ENCODE results near the gene RND3.

RND3 gene

DNA sequence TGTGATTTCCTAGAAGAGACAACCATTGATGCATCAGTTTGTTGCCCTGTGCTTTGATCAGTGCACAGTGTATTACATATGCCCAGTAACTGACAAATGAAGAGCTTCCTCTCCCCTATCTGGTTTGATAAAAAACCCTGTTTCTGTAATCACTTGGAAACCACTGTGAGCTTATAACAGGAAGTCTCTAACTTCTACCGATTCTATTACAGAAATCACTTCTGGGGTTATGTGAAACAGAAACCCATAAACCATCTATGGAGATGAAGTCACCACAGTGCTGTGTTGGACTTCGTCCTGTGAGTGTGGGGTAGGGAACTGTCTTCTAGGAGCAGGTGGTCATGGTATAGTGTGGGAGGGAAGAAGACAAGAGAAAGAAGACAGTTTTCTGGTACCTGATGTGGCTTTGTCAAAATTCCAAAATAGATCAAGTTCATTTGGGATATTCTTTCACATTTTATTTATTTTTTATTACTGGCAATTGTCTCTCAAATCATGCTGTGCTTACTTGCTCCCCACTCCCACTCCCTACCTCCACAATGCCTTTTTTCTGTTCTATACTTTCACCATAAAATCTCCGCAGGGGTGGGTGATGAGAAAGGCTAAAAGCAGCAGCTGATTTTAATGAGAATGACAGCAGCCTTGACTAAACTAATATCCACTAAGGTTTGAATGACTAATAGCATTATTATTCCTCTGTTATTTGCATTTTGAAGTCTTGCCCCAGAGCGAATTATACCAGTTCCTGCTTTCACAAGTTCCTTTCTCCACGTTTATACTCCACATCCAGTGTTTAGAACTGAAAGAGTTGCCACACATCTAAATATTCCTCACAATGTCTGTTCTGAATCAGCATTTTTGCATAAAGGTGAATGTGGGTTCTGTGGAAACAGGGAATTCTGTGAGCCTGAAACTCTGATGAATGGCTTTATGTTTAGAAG is 41.7 kb upstream of the RND3 start:
- H3K4me3 ChIP-seq (ENCODE audit: low read depth, low read length), result no peak overlapping the region
- TF ChIP-seq, protein P1, sequence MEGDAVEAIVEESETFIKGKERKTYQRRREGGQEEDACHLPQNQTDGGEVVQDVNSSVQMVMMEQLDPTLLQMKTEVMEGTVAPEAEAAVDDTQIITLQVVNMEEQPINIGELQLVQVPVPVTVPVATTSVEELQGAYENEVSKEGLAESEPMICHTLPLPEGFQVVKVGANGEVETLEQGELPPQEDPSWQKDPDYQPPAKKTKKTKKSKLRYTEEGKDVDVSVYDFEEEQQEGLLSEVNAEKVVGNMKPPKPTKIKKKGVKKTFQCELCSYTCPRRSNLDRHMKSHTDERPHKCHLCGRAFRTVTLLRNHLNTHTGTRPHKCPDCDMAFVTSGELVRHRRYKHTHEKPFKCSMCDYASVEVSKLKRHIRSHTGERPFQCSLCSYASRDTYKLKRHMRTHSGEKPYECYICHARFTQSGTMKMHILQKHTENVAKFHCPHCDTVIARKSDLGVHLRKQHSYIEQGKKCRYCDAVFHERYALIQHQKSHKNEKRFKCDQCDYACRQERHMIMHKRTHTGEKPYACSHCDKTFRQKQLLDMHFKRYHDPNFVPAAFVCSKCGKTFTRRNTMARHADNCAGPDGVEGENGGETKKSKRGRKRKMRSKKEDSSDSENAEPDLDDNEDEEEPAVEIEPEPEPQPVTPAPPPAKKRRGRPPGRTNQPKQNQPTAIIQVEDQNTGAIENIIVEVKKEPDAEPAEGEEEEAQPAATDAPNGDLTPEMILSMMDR (conservative IDR thresholded peaks at IDR 0.05; ENCODE audit: low read depth, low read length), result no peak
- DNase-seq (ENCODE audit: low read depth), result peak; percentile 88

DNA sequence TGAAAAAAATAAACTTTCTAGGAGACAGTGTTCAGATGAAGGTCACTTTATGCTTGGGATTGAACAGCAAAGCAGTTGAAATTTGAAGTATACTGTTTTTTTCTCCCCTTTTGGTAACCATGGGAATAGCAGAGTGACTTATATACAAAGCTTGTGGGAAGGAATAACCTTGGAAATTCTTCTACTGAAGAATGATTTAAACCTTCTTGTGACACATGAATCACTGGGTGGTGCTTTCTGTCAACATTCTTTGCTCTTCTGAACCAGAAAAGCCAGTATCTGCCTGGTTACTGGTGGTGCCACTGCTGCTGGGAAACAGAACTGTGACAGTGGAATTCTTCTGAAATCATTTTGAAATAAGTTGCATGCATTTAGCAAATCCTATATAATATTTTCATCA is 39.4 kb upstream of the RND3 start:
- TF ChIP-seq, protein P1 (conservative IDR thresholded peaks at IDR 0.05; ENCODE audit: low read depth, low read length), result no peak
- DNase-seq (ENCODE audit: low read depth), result peak; percentile 99
- no peak overlapping the region for H3K4me3 ChIP-seq (ENCODE audit: low read depth, low read length)

DNA sequence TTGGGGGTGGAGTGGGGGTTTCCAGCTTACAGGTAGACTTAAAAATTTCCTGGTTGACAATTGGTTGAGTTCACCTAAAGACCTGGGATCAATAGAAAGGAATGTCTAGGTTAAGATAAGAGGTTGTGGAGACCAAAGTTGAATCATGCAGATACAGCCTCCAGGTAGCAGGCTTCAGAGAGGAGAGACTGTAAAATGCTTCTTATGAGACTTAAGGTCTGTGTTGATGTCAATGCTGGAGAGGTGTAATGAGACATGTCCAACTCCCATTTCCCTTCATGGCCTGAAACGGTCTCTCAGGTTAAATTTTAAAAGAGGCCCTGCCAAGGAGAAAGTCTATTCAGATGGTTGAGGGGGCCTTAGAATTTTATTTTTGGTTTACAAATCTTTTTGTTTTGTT is 38.5 kb upstream of the RND3 start:
- no peak overlapping the region for H3K4me3 ChIP-seq (ENCODE audit: low read depth, low read length)
- no peak for DNase-seq (ENCODE audit: low read depth)
- TF ChIP-seq, protein P1 (conservative IDR thresholded peaks at IDR 0.05; ENCODE audit: low read depth, low read length), result no peak

DNA sequence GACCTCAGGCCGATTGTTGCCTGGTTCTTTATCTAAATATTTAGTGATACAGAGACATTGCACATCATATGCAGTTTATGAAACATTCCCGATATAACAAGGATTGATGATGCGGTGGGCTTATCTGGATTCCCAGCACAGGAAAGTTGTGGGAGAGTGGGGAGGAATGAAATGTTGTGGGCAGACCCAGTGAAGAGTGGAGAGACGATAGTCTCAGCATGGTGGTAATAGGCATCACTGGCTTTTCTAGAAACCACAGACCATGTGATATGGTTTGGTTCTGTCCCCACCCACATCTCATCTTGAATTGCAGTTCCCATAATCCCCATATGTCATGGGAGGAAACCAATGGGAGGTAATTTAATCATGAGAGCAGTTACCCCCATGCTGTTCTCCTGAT is 34.8 kb upstream of the RND3 start:
- TF ChIP-seq, protein P1 (conservative IDR thresholded peaks at IDR 0.05; ENCODE audit: low read depth, low read length), result no peak
- no peak for DNase-seq (ENCODE audit: low read depth)
- H3K4me3 ChIP-seq (ENCODE audit: low read depth, low read length), result no peak overlapping the region

DNA sequence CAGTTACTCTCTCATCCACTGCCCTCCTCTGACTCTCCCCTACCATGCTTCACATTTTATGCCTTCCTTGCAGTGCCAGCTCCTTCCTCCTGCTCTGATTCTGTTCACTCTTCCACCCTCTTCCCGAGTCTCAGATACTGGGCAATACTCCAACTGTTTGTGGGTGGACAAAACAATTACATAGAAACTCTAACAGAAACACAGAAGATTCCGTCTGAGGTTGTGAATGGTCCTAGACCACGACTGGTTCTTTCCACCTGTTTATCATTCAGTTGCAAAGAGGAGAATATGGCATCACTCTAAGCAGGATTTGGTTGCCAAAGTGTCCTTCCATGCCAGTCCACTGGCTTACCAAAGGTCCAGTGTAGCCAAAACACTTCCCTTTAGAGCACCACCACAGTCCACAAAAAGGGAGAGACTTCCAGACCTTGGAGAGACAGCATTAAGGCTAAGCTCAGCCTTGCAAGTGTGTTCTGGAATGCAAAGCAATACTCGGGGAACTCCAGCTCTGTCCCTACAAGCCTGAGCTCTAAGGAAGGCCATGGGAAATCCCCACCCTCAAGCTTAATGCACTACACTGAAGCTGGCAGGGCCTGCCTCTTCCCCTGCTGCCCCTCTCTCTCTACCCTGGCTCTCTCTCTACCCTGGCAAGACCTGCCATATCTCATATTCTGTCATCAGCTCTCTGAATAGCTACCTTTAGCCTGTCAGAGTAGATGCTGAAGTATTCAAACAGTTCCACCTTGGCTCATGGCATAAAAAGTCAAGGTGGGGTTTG is 33.6 kb upstream of the RND3 start:
- TF ChIP-seq, protein P1 (conservative IDR thresholded peaks at IDR 0.05; ENCODE audit: low read depth, low read length), result no peak
- DNase-seq (ENCODE audit: low read depth), result peak; percentile 79
- H3K4me3 ChIP-seq (ENCODE audit: low read depth, low read length), result no peak overlapping the region

DNA sequence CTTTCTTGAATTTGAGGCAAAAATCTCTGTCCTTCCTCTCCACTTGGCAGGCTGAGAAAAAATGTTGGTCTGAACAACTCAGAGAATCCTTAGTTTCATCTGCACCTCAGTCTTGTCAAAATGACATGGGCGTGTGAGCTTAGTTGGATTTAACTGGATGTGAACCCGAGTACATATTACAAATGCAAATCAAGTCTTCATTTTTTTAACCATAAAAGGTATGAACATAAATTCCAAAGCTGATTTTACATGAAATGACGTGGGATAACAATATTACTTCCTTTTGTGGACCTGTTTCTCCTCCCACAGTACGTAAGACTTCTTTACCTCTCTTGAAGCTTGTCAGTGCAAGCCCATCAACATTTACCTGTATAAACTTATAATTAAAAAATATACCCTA is 32.6 kb upstream of the RND3 start:
- TF ChIP-seq, protein P1 (conservative IDR thresholded peaks at IDR 0.05; ENCODE audit: low read depth, low read length), result no peak
- no peak overlapping the region for H3K4me3 ChIP-seq (ENCODE audit: low read depth, low read length)
- no peak for DNase-seq (ENCODE audit: low read depth)
